HEK293T (cell line): Measurements from ENCODE around the gene NAP1L4.

ENCODE experiments used
- ARNT ChIP-seq: fragments of 450-650 bp; IDR thresholded peaks from 2 replicates; pipeline ENCODE4 v1.6.1; 2017; ENCODE audit warnings: mild to moderate bottlenecking
- BHLHE40 ChIP-seq: fragments of 450-650 bp; IDR thresholded peaks from 2 replicates; pipeline ENCODE4 v1.6.1; 2016; ENCODE audit warnings: mild to moderate bottlenecking, moderate library complexity, borderline replicate concordance
- CTBP1 ChIP-seq: fragments of 450-650 bp; IDR thresholded peaks from 2 replicates; pipeline ENCODE4 v1.6.1; 2016; ENCODE audit warnings: borderline replicate concordance
- FOXA1 ChIP-seq: fragments of 450-650 bp; IDR thresholded peaks from 2 replicates; pipeline ENCODE4 v1.6.1; 2016; ENCODE audit warnings: mild to moderate bottlenecking
- FOXM1 ChIP-seq: fragments of 450-650 bp; IDR thresholded peaks from 2 replicates; pipeline ENCODE4 v1.6.1; 2017; ENCODE audit warnings: mild to moderate bottlenecking, borderline replicate concordance
- L3MBTL2 ChIP-seq: fragments of 450-650 bp; conservative IDR thresholded peaks from 2 replicates; pipeline ENCODE4 v1.6.1; 2016; ENCODE audit warnings: mild to moderate bottlenecking
- SP1 ChIP-seq: fragments of 450-650 bp; IDR thresholded peaks from 2 replicates; pipeline ENCODE4 v1.6.1; 2017
- SUZ12 ChIP-seq: fragments of 450-650 bp; IDR thresholded peaks from 2 replicates; pipeline ENCODE4 v1.6.1; 2016; ENCODE audit warnings: mild to moderate bottlenecking

- TF ChIP-seq SP1 (no peak), FOXA1 (no peak), BHLHE40 (no peak), CTBP1 (no peak), FOXM1 (no peak), L3MBTL2 (no peak), ARNT (no peak), SUZ12 (no peak)
These were observed 69.5 kb downstream of the NAP1L4 start for GRCh38 chr11:2922655-2923054.
